Mucosa of descending colon (tissue), 3 donors: ENCODE data around the gene ARFRP1. TPM values are rescaled to one million over a fixed set of nuclear protein-coding genes. Genes with fewer than 3 reads are reported as not detected.
"Not testable (repeated sequence)": the region's sequence is repeated elsewhere in the genome, so short reads cannot be mapped to it uniquely, and the experiment has no call there.

Experiments used
- ATAC-seq: fragments of 200-7000 bp; cut with Tn5 transposase; one replicate; pipeline ENCODE4 v1.9.1; 2020; ENCODE audit warnings: mild to moderate bottlenecking, moderate library complexity
- DNase-seq, 3 donors: peaks; one replicate each; pipeline ENCODE4 v3.0.0-alpha.2; 2020
- H3K36me3 ChIP-seq: fragments of 200-600 bp; one replicate; pipeline ENCODE4 v1.8.0; 2021; ENCODE audit warnings: low read depth, mild to moderate bottlenecking
- H3K4me1 ChIP-seq: fragments of 200-600 bp; one replicate; pipeline ENCODE4 v1.8.0; 2021; ENCODE audit warnings: low read depth, mild to moderate bottlenecking
- H3K4me3 ChIP-seq: fragments of 200-600 bp; one replicate; pipeline ENCODE4 v1.8.0; 2021; ENCODE audit warnings: mild to moderate bottlenecking
- H3K9me3 ChIP-seq: fragments of 200-600 bp; one replicate; pipeline ENCODE4 v1.8.0; 2021; ENCODE audit warnings: mild to moderate bottlenecking
- CTCF ChIP-seq: fragments of 200-600 bp; IDR thresholded peaks from one replicate; pipeline ENCODE4 v1.8.0; 2022; ENCODE audit warnings: antibody characterized with exemption, mild to moderate bottlenecking
- intact Hi-C, 2 donors: fragments of 100-400 bp; cut with DNase I in 1 of 2; cut with micrococcal nuclease in 1 of 2; formaldehyde crosslinking; loops; one replicate each; pipeline versions ENCODE4 v1.11.0 to v1.11.1; 2022; cut with DNase I, micrococcal nuclease
- total RNA-seq, 3 donors: library from RNA; stranded (reverse); fragmentation: NEBNext Ultra II Directional in 2 of 3; extraction: Animal tissue kit (Norgen Biotek cat#: 25700) in 2 of 3; gene quantifications; one replicate each; pipeline versions ENCODE4 v1.2.1 to v1.2.4, GENCODE V29; 2021 to 2023
- donor health status: DM: no; HTN: no; CAD: no; lungs with moderate emphysema.
- donor health status: DM: no; HTN: no; CAD: no.
- donor health status: DM: no; HTN: yes; CAD: no.

The ARFRP1 gene
- total RNA-seq, 3 donors from 2014 or later: 64.5 to 69.7 (median 68.6) TPM

GRCh38 chr20:63653974-63654668 lies 53.7 kb downstream of the ARFRP1 start:
- Histone ChIP-seq H3K4me3 (no peak overlapping the region), H3K9me3 (no peaks in the 10 kb centered on the region), H3K36me3 (no peaks in the 10 kb centered on the region), H3K4me1 (peaks cover 26% of the 10 kb centered on the region)
- ATAC-seq (no peak), DNase-seq (no peak)
- intact Hi-C loops: no loop called here
- TF ChIP-seq CTCF: no peak

- peaks cover 22% of the 10 kb centered on the region for H3K4me1 ChIP-seq
- intact Hi-C loops: no loop called here
These were observed 54.5 kb downstream of the ARFRP1 start, which contains the start of gene STMN3 for GRCh38 chr20:63653041-63653973. TSS of gene STMN3 (minus strand) at chr20:63653424. CDS start at chr20:63653345, 79 bp downstream.

GRCh38 chr20:63652192-63652980 lies 55.4 kb downstream of the ARFRP1 start:
- TF ChIP-seq CTCF: no peak
- Histone ChIP-seq H3K9me3 (no peaks in the 10 kb centered on the region), H3K4me3 (no peak overlapping the region), H3K4me1 (peaks cover 19% of the 10 kb centered on the region), H3K36me3 (no peaks in the 10 kb centered on the region)
- peak; percentile 7 for ATAC-seq
- no peak for DNase-seq
- intact Hi-C loops: no loop called here

More at GRCh38 chr20:63653041-63653973, 54.5 kb downstream of the ARFRP1 start, which contains the start of gene STMN3:
- ATAC-seq (peak; percentile 67), DNase-seq (peak; percentile 83 to 86 (median 86))
- H3K36me3 ChIP-seq: no peaks in the 10 kb centered on the region
- H3K9me3 ChIP-seq: no peaks in the 10 kb centered on the region
- H3K4me3 ChIP-seq: no peak within 1 kb of the TSS
- no peak for TF ChIP-seq CTCF

GRCh38 chr20:63651942-63652191 lies 55.9 kb downstream of the ARFRP1 start:
- H3K4me1 ChIP-seq: peaks cover 19% of the 10 kb centered on the region
- no peaks in the 10 kb centered on the region for H3K9me3 ChIP-seq
- H3K36me3 ChIP-seq: no peaks in the 10 kb centered on the region
- DNase-seq (no peak), ATAC-seq (peak; percentile 20)
- no peak for TF ChIP-seq CTCF
- intact Hi-C loops: no loop called here
- H3K4me3 ChIP-seq: no peak overlapping the region

- ATAC-seq, intact Hi-C loops, H3K4me3 ChIP-seq, DNase-seq, H3K9me3 ChIP-seq, H3K36me3 ChIP-seq: not testable (repeated sequence)
- H3K4me1 ChIP-seq: peaks cover 19% of the 10 kb centered on the region
These were observed 57.3 kb downstream of the ARFRP1 start for GRCh38 chr20:63650486-63650885.
